ENCODE data around the gene PIEZO1. TPM values are rescaled to one million over a fixed set of nuclear protein-coding genes. Genes with fewer than 3 reads are reported as not detected.
A peak's percentile ranks its signal among the peaks of the same experiment; 100 is the strongest.

Gene PIEZO1
- total and polyA plus RNA-seq, 2 donors (not counting 1 experiment from before 2014, with no cell fraction given), result 108 to 331 TPM

GRCh38 chr16:88747588-88748301 is 37.3 kb downstream of the PIEZO1 start:
- Histone ChIP-seq H3K79me2 (ENCODE audit: control insufficient read depth, insufficient read depth, low read length) (peaks cover 38% of the 10 kb centered on the region), H3K27me3 (replicated peaks in 1 of 4; ENCODE audit: control extremely low read depth in 1 of 4, control insufficient read depth in 3 of 4, insufficient read depth in 4 of 4, low read length in 3 of 4) (no peaks in the 10 kb centered on the region), H3K27ac (ENCODE audit: low read length in 2 of 2) (no peak overlapping the region), H2AFZ (ENCODE audit: insufficient read depth, low read depth, low read length, poor library complexity, severe bottlenecking) (no peak overlapping the region), H3K4me2 (replicated peaks; ENCODE audit: low read depth, low read length, poor library complexity, severe bottlenecking) (no peak overlapping the region), H3K9ac (ENCODE audit: low read length) (no peak overlapping the region), H3K9me3 (ENCODE audit: control extremely low read depth in 1 of 3, control insufficient read depth in 2 of 3, insufficient read depth in 1 of 3, low read length in 2 of 3) (peaks cover 0 to 5% (median 0%) of the 10 kb centered on the region in 3 donors), H3K4me1 (ENCODE audit: control insufficient read depth in 2 of 2, insufficient read depth in 2 of 2, low read length in 2 of 2) (peaks cover 46 to 62% of the 10 kb centered on the region in 2 donors), H3K36me3 (replicated peaks in 1 of 2; ENCODE audit: control extremely low read depth in 1 of 2, control insufficient read depth in 1 of 2, extremely low read depth in 1 of 2, insufficient read depth in 2 of 2, low read length in 1 of 2) (peaks cover 0 to 2% of the 10 kb centered on the region in 2 experiments), H3K4me3 (ENCODE audit: control extremely low read depth in 1 of 5, extremely low read depth in 1 of 5, insufficient read depth in 1 of 5, low read depth in 2 of 5, low read length in 4 of 5) (no peak overlapping the region), H4K20me1 (ENCODE audit: control insufficient read depth, insufficient read depth, low read length, poor library complexity, severe bottlenecking) (peaks cover 36% of the 10 kb centered on the region)
- intact Hi-C loops (cut with micrococcal nuclease), result no loop called here
- Mint-ChIP-seq H3K4me3 (no peak overlapping the region), H3K4me1 (peaks cover 53% of the 10 kb centered on the region), H3K27ac (peak overlapping the region; percentile 41), H3K9me3 (ENCODE audit: insufficient read depth) (no peaks in the 10 kb centered on the region), H3K27me3 (no peaks in the 10 kb centered on the region)
- peak; percentile 59 for DNase-seq
- POLR2A ChIA-PET, result interaction anchor here (0.6 to 0.7 kb wide), 2 partner anchors 33 to 465 kb away, joined by 3 to 8 read pairs; no protein-coding TSS in a partner anchor
- peak; percentile 22 for TF ChIP-seq CTCF (IDR thresholded peaks at IDR 0.05)
- TF ChIP-seq EZH2 (IDR thresholded peaks at IDR 0.05; ENCODE audit: borderline replicate concordance, insufficient read depth, low read depth, low read length, poor library complexity, severe bottlenecking), result no peak
- CTCF ChIA-PET, result interaction anchor here (0.6 to 13.1 kb wide), 4 partner anchors 11 to 212 kb away, joined by 3 to 138 read pairs (median 22); partner anchors contain the start of genes PIEZO1 and TRAPPC2L
- peak; percentile 24 for ATAC-seq (ENCODE audit: low read depth)
- 88% methylated on average over 26 of the region's 26 CpGs for WGBS (ENCODE audit: insufficient coverage)

GRCh38 chr16:88746506-88746905 is 38.5 kb downstream of the PIEZO1 start:
- Mint-ChIP-seq H3K4me3 (peak overlapping the region; percentile 71), H3K27me3 (no peaks in the 10 kb centered on the region), H3K4me1 (peaks cover 51% of the 10 kb centered on the region), H3K27ac (peak overlapping the region; percentile 71), H3K9me3 (ENCODE audit: insufficient read depth) (no peaks in the 10 kb centered on the region)
- Histone ChIP-seq H3K4me2 (replicated peaks; ENCODE audit: low read depth, low read length, poor library complexity, severe bottlenecking) (peak overlapping the region; percentile 88), H3K4me3 (ENCODE audit: control extremely low read depth in 1 of 5, extremely low read depth in 1 of 5, insufficient read depth in 1 of 5, low read depth in 2 of 5, low read length in 4 of 5) (no peak overlapping the region), H3K9me3 (ENCODE audit: control extremely low read depth in 1 of 3, control insufficient read depth in 2 of 3, insufficient read depth in 1 of 3, low read length in 2 of 3) (peaks cover 0 to 5% (median 0%) of the 10 kb centered on the region in 3 donors), H4K20me1 (ENCODE audit: control insufficient read depth, insufficient read depth, low read length, poor library complexity, severe bottlenecking) (peaks cover 38% of the 10 kb centered on the region), H3K4me1 (ENCODE audit: control insufficient read depth in 2 of 2, insufficient read depth in 2 of 2, low read length in 2 of 2) (peaks cover 47 to 62% of the 10 kb centered on the region in 2 donors), H3K9ac (ENCODE audit: low read length) (no peak overlapping the region), H3K27ac (ENCODE audit: low read length in 2 of 2) (peak overlapping the region in 1 of 2 donors; percentile 71), H3K27me3 (replicated peaks in 1 of 4; ENCODE audit: control extremely low read depth in 1 of 4, control insufficient read depth in 3 of 4, insufficient read depth in 4 of 4, low read length in 3 of 4) (no peaks in the 10 kb centered on the region), H3K79me2 (ENCODE audit: control insufficient read depth, insufficient read depth, low read length) (peaks cover 43% of the 10 kb centered on the region), H3K36me3 (replicated peaks in 1 of 2; ENCODE audit: control extremely low read depth in 1 of 2, control insufficient read depth in 1 of 2, extremely low read depth in 1 of 2, insufficient read depth in 2 of 2, low read length in 1 of 2) (no peaks in the 10 kb centered on the region), H2AFZ (ENCODE audit: insufficient read depth, low read depth, low read length, poor library complexity, severe bottlenecking) (no peak overlapping the region)
- ChIA-PET CTCF (interaction anchor here (0.5 to 13.1 kb wide), 6 partner anchors 10 to 111 kb away, joined by 3 to 138 read pairs (median 6); partner anchors contain the start of genes PIEZO1 and TRAPPC2L), POLR2A (interaction anchor here (1.0 to 2.0 kb wide), 3 partner anchors 20 to 66 kb away, joined by 5 to 14 read pairs (median 8); partner anchors contain the start of gene APRT)
- DNase-seq (no peak), ATAC-seq (ENCODE audit: low read depth) (no peak)
- TF ChIP-seq EZH2 (IDR thresholded peaks at IDR 0.05; ENCODE audit: borderline replicate concordance, insufficient read depth, low read depth, low read length, poor library complexity, severe bottlenecking) (no peak), CTCF (IDR thresholded peaks at IDR 0.05) (no peak)
- intact Hi-C loops (cut with micrococcal nuclease), result no loop called here
- 82% methylated on average over 17 of the region's 17 CpGs for WGBS (ENCODE audit: insufficient coverage)

Measured in B cell (primary cell).